HuH-7 (cell line): ENCODE data around the gene UNC5C.
A peak's percentile ranks its signal among the peaks of the same experiment; 100 is the strongest.

Experiments used
- DNase-seq: peaks from one replicate; pipeline ENCODE4 v3.0.0; 2011; ENCODE audit warnings: low spot score

UNC5C gene

DNA sequence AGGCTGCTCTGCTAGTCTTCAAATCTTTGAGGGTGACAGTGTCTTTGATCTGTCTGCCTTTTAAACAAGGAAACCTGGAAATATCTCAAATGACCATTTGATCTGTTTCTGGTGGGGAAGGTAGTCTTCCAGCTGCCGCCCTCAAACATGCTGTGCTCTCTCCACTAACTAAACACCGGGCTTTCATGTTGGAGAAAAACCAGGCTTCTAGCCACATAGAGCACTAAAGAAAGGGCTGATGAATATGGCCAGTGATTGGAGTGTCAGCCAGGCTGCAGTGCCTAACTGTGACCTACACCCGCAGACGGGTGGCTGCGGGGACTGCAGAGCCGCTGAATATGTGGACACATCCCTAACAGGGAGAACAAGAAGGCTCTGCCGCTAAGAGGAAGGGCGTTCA is 85.9 kb downstream of the UNC5C start:
- no peak for DNase-seq

DNA sequence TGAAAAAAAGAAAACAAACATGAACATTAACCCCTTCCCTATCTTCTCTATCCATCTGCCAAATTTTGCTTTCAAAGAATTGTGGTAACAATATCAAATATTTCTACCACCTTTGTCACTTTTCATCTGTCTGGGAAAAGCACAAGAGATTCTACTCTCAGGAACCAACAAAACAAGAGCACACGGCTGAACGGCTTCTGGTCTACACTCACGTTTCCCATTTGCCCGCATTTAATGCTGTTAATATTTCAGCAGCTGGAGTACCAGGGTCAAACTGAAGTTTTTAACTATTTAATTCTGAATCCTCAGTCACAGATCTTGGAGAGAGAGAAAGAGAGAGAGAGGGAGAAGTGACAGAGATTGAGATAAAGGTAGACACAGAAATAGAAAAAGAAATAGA is 91.4 kb downstream of the UNC5C start:
- no peak for DNase-seq

DNA sequence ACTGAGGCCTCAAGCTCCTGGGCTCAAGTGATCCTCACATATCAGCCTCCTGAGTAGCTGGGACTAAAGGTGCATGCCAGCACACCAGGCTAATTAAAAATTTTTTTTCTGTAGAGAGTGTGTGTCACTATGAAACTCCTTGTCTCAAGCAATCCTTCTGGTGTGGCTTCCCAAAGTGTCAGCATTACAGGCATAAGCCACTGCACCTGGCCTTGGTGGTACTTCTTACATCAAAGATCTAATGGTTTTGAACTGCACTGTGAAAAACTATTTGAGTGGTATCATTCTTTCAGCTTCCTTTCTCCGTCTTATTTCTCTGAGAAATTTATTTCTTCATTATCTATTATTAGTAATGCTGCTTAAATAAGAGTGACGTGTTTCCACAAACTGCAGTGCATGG is 98.5 kb downstream of the UNC5C start:
- DNase-seq, result no peak

DNA sequence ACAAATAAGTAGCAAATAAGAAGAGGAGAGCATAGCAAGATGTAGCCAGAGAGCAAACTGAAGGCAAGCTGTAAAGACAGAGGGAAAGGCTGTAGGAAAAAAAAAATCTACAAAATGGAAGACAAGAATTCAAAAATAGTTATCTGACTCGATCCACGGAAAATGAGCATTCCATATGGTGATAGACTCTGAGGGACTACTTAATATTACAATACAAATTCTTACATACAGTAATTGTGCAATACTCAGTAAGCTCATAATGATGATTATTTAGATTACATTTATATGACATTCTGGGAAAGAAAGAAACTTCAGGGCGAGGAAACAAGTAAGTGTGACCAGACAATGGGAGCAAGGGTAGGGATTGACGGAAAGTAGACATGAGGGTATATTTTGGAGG is 102.6 kb downstream of the UNC5C start:
- DNase-seq, result no peak

DNA sequence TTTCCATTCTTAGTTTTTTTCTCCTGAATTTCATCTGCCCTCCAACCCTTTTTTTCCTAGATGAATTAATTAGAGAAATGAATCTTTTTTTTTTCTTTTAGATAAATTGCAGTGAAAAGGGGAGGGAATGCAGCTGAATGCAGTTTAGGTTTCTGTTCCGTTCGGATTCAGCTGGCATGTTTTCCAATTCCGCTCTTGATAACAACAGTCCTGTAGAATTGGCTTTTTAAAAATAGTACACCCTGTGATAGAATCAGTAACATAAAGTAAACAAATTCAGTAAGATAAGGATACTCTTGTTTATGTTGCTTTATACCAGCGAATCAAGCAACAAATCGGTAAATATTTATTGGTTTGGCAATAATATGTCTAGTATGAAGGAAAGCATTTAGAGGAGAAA is 103.5 kb downstream of the UNC5C start:
- no peak for DNase-seq

DNA sequence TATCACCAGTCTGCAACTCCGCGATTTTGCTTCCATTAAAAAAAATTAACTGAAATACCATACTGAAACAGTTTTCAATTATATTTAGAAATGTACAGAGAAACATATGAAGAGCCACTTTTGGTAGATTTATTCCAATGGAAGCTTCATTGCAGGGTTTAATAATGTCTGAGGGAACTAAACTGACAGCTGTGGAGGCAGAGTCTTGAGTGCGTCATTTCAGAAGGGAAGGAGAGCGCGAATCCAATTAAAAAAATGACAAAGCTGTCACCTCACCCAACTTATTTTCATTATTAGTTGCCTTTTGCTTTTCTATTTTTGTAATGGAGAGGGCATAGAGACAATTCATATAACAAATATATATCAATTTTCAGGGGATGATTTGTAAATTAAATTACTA is 104.0 kb downstream of the UNC5C start:
- no peak for DNase-seq

DNA sequence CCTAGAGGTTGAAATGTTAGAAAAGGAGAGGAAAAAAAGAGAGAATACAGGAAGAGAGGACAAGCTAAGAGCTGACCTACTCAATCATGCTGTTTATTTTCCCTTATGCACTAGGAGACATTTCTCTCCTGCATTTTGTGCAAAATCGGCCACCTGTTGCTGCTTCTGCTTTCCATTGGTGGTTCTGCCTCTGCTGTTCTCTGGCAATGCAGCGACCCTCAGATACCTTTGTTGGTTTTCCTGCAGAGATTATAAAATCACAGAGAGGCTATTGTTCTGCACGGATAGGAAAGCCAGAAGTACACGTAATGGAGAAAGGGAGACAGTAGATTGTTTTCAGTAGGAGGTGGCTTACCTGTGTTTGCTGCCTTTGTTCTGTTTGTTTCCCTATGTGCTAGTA is 108.9 kb downstream of the UNC5C start:
- DNase-seq, result no peak

DNA sequence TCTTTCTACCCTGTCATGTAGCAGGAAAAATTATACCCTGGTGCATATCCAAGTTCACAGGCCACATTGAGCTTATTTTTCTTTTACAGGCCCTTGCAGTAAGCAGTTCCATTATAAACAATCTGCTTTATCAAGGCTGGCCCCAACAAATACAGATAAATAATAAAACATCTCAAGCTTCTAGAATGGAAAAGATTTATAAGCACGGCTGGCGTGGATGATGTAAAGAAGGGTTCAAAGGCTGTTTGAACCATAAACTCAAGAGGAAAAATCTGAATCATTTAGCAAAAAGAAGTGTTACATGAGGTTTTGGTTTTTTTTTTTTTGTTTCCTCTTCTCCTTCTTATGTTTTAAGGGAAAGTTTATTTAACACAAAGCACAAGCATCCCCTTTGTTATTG is 109.7 kb downstream of the UNC5C start:
- DNase-seq, result no peak

DNA sequence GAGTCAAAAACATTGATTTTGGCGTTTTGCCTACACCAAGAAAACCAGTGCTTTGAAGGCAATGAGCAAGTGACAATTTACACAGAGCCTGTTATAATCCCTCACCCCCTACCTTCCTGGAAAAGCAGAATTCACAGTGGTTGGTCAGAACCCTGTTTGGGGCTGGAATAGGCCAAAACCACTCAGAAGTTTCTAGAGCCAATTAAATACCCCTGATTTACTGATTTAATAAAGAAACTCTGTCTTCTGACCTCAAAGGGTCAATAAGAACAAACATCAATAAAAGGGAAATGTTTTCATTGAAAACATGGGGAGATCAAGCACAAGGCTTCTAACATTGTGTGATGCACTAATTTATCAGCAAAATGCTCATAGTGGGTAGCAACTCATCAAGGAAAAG is 116.3 kb downstream of the UNC5C start:
- DNase-seq, result no peak

DNA sequence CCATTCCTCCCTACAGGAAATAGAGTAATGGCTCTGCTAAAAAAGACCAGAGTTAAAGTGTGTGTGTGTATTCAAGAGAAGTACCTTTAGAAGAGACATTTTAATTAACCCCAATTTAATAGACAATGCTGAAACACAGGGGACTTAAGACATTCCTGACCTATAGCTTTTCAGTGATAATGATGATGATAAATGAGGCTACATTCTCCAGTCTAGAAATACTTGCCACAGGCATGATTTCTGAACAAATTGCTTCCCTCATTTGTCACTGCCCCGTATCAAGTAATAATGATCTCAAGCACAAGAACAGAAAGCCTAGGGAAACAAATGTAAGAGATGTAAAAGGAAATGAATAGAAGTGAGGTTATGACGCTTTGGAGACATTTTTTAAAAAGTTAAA is 117.1 kb downstream of the UNC5C start:
- no peak for DNase-seq

DNA sequence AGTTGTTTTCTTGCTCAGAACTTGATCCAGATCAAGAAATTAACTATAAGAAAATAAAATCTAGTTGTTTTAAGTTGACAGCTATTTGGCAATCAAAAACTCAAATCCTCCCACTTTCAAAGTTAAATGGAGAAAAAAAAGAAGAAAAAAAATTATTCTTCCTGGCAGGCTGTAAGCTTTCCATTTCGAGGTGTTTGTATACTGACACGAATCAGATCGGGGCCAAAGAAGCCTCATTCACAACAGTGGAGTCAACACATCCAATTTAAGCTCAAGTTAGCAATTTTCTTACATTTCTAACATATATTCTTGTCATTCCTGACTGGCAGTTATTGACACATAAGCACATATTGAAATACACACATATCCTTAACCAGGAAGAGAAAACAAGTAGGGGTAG is 119.4 kb downstream of the UNC5C start:
- no peak for DNase-seq

DNA sequence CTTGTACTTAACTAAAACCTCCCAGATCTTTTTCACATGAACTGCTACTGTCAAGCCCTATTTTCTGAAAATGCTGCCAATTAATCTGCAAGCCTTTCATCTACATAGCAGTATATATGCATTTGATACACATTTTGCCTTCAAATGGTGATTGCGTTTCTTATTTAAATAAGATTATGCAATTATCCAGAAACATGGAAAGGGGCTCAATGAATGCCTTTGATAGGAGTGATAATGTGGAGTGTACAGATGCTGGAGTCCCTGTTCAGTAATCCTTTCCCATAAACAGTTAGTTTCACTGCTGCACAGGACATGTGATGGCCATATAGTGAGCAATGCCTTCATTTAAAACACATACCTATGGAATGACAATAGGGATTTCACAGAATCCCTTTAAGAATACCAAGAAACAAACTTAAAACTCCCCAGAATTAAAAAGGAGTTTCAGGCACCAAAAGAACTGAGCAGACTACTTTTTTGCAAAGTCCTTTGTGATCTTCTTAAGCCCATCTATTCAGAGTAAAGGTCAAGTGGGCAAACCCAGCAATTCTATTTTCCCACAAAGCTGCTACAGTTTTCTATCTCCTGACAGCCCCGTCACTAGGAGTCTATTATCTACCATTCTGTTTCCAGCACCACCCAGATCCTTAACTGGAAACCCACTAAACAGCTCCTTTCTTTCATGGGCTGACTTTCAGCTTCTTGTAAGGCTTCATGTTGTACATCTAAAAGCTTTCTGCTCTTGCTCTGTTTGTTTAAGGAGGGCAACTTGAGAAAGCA is 120.3 kb downstream of the UNC5C start:
- DNase-seq, result no peak

DNA sequence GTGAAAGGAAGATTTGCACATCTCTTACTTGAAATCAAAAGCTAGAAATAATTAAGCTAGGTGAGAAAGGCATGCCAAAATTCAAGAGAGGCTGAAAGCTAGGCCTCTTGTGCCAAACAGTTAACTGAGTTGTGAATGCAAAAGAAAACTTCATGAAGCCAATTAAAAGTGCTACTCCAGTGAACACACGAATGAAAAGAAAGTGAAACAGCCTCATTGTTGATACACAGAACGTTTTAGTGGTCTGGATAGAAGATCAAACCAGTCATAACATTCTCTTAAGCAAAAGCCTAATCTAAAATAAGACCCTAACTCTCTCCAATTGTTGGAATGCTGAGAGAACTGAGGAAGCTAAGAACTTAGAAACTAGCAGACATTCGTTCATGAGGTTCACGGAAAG is 122.3 kb downstream of the UNC5C start:
- no peak for DNase-seq

DNA sequence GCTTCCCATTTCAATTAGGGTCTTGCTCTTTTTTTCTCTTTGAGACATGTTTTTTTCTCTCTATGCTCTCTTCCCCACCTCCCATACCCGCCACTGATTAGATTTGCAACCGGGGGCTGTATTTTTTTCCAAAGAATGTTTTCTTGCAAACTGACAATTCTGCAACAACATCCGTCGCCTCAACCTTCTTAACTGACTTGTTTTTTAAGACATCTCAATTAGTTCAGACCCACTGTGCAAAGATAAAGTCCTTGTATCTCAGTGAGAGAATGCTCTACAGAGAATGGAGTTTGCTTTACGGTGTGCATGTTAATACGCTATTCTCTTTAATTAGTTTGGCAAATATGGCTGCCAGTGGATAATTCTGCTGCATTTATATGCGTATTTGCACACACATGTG is 126.3 kb downstream of the UNC5C start:
- no peak for DNase-seq

DNA sequence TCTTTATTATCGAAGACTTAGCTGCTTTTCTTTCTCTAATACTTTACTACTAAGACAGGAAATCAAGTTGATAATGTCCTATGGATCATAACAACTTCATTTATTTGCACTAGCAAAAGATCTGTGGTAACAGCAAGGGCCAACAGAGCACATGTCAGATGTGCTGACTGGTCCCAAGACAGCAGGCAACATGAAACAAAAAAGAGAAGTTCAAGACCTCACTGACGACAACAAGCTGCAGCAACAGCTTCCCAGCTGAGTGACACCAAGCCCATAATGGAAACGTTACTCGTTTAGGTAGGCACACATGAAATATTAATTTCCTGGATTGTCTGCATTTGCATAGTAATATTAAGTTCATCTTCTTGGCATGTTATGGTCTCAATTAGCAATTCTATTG is 126.9 kb downstream of the UNC5C start:
- DNase-seq, result no peak

DNA sequence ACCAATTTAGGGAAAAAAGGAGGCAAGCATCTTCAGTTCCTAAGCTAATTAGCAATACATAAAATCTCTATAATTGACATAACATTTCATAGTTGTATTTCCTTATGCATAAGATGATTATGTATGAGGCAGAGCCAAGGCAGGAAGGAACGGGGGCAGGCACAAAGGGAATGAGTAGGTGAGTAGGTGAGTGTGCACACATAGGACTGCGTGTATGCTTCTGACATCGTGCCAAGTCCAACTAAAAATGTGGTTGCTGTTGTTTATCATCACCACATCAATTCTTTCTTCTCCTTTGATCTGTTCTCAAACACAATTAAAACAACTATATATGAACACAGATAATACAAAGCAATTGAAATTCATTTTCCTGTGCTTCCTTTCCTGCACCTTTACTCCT is 131.2 kb downstream of the UNC5C start:
- no peak for DNase-seq

DNA sequence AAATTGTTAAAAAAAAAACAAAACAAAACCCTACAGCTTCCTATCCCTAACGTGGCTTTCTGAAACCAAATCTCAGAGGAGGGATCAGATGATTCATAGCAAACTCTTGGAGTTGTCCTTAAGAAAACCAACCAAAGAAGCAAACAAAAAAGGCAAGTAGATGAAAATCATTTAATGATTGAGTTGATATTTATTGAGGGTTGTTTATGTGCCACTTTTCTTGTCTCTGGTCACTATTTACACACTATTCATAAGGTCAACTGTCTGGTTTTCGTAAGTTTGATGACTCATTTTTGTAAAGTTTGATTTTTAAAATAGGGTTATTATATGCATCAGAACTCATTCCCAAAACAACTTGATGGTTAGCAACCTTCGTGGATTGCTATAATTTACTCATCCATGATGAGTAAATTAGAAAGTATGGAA is 133.4 kb downstream of the UNC5C start:
- no peak for DNase-seq

DNA sequence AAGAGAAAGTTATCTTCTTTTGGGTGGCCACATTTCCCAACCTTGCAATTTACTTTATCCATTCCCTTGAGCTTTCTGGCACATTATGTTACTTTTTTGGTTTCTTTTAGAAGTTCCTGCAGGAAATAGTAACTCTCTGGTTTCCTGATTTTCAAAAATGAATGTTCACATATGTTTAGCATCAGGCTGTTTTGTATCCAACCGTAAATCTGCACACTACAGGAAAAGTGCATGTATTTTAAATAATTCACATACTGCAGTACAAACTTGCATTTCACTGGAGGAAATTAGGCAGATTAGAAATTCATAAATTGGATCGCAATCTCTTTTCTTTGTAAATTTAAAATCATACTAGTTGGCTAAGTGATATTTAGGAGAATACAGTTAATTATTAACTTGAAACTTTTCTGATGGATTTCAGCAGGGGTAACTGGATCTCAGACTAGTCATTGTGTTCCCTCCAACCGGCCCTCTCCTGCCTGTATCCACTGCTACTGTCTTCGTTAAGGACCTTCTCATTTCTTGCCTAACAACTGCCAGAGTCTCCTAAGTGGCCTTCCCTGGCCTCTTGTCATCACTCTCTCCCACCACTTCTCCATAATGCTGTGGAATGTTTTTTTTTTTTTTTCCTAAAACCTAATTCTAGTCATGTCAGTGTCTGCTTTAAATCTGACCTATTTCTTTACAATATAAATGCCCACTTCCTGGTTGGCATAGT is 137.2 kb downstream of the UNC5C start:
- DNase-seq, result peak; percentile 2

DNA sequence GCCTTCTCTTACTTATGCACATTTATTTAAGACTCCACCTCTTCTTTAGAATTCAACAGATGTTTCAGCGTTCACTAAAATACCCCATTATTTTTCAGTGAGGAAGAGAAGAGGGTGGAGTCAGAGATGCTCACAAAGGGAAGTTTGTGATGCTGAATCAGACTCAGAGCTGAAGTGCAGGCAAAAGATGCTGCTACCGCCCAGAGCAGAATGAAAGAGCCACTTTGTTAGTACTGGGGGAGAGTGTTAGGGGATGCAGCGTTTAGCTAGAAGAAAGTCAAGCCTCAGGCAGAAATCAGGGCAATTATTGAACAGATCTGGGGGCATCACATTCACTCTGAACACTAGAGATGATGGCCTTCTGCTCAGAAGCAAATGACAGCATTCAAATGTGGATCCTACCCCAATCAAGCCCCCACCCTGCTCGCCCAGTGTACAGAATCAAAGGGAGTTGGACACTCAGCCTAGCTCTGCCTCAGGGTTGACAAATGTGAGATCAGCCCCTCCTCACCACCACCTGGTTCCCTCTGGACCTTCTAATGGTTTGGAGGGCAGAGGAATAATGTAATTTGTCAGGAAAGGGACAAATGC is 138.3 kb downstream of the UNC5C start:
- no peak for DNase-seq

DNA sequence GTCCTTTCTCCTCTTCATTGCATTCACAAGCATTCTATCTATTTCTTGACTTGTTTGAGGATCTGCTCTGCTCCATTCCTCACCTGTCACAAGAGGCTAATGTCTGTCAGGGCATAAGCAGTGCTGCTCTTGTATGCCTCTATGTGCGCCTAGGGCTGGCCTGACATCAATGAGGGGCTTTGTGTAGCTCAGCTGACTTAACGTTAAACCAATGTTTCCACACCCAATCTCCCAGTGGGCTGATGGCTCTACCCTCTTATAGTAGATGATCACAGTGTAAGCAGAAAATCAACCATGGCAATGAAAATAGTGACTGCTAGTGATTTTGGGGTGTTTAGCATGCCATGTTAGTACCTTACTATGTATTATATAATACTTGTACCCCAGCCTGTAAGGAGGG is 139.0 kb downstream of the UNC5C start:
- no peak for DNase-seq

DNA sequence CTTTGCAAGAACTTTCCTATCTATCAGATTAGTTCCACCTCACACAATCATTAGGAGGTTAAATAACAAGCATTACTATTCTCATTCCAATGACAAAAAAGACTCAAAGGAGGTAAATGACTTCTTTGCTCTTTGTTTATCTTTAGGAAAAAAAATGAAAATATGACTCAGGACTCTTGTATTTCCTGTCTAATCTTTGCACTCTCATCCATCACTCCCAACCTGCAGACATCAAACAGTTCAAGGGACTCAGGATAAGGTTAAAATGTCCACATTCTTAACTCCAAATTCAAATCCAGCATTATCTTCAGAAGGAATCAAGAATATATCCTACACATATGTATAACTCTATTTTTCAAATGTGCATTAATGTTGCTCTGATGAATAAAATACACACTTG is 139.6 kb downstream of the UNC5C start:
- no peak for DNase-seq

DNA sequence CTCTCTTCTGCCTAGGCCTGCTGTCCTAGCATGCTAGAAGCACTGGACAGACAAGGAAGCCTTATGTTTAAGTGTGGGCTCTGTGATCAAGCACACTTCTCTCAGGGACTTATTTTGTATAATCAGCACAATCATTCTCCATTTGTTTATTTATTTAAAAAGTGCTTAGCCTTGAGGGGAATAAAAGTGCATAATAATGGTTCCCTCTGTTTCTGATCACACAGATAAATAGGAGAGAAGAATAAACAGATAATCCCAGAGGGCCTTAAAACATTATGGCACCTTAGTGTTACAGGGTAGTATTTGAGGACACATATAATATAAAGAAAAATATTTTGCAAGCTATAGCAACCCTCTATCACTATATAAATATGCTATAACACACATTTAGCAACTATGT is 146.5 kb downstream of the UNC5C start:
- no peak for DNase-seq

DNA sequence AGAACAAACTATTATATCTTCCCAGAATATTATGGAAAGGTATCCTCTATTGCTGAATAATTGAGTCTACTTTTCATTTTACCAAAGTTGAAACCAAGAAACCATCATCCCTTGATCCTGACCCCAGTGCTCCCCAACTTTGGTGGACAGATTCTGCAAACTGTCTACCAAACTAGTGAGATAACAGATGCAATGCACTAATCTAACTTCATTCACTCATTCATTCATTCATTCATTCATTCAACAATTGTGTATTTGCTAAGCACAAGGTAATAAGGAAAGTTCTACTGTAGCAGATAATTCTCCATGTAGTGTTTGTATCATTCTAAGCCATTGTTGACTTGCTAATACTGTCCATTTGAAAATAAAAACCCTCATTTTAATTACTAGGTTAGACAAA is 150.6 kb downstream of the UNC5C start:
- DNase-seq, result no peak
